ENCODE measurements around the gene CFI. TPM values are rescaled to one million over a fixed set of nuclear protein-coding genes. Genes with fewer than 3 reads are reported as not detected.

Gene CFI
- total and polyA plus RNA-seq, 9 of the 15 experiments (the other 6 are each of a cell fraction or from before 2014, with no cell fraction given), result 0.30 to 8.4 (median 0.95) TPM

DNA sequence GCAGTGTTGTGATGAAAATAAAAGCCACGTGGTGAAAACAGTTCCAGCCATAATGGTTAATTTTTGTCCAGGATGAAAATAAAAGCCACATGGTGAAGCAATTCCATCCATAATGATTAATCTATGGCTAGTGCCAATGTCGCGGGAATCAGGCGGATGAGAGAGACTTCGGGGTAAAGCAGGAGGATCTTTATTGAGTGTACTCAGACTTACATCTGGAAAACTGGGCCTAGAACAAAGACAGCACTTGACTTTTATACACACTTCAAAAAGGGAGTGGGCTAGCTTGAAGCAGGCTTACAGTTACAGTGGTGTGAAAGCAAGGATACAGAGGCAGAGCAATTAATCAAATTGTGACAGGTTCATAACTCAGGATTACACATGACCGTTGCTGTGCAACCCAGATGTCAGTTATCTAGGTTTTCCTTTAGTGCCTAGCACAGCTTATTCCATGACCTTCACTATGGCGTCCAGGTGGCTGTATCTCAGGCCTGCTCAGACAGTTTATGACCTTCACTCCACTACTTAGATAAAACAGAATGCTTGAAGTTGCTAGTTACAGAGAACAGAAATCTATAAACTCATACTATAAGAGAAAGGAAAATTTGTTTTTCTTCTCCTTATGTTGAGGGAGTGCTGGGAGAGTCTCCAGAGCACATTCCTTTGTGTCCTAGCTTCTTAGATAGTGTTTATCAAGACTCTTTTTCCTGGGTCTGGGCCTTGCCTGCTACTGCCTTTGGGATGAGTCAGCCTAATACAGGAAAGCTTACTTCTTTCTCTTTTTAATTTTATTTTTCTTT lies 66.0 kb downstream of the CFI start (continued):
- TF ChIP-seq, protein P1, sequence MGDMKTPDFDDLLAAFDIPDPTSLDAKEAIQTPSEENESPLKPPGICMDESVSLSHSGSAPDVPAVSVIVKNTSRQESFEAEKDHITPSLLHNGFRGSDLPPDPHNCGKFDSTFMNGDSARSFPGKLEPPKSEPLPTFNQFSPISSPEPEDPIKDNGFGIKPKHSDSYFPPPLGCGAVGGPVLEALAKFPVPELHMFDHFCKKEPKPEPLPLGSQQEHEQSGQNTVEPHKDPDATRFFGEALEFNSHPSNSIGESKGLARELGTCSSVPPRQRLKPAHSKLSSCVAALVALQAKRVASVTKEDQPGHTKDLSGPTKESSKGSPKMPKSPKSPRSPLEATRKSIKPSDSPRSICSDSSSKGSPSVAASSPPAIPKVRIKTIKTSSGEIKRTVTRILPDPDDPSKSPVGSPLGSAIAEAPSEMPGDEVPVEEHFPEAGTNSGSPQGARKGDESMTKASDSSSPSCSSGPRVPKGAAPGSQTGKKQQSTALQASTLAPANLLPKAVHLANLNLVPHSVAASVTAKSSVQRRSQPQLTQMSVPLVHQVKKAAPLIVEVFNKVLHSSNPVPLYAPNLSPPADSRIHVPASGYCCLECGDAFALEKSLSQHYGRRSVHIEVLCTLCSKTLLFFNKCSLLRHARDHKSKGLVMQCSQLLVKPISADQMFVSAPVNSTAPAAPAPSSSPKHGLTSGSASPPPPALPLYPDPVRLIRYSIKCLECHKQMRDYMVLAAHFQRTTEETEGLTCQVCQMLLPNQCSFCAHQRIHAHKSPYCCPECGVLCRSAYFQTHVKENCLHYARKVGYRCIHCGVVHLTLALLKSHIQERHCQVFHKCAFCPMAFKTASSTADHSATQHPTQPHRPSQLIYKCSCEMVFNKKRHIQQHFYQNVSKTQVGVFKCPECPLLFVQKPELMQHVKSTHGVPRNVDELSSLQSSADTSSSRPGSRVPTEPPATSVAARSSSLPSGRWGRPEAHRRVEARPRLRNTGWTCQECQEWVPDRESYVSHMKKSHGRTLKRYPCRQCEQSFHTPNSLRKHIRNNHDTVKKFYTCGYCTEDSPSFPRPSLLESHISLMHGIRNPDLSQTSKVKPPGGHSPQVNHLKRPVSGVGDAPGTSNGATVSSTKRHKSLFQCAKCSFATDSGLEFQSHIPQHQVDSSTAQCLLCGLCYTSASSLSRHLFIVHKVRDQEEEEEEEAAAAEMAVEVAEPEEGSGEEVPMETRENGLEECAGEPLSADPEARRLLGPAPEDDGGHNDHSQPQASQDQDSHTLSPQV (IDR thresholded peaks at IDR 0.05), result peak; percentile 82
- TF ChIP-seq SP1 (CRISPR knock-in tag; IDR thresholded peaks at IDR 0.05) (0 out of 2 replicates have a peak, but pooled peaks have one; percentile 32), TCF7L2 (IDR thresholded peaks at IDR 0.05; ENCODE audit: low read depth, low read length) (no peak), SMC3 (conservative IDR thresholded peaks at IDR 0.05; ENCODE audit: insufficient read depth, low read depth, low read length) (no peak), GABPA (tag; conservative IDR thresholded peaks at IDR 0.05; ENCODE audit: low read depth) (no peak), NONO (IDR thresholded peaks at IDR 0.05; ENCODE audit: low read depth in 2 of 2, low read length in 1 of 2) (no peak), ASH1L (IDR thresholded peaks at IDR 0.05; ENCODE audit: borderline replicate concordance, low read depth, partially characterized antibody) (no peak), TFE3 (CRISPR knock-in tag; IDR thresholded peaks at IDR 0.05) (no peak), ZEB2 (IDR thresholded peaks at IDR 0.05) (peak; percentile 28; the same call in 1 of the 2 replicates), ZNF551 (CRISPR knock-in tag; IDR thresholded peaks at IDR 0.05) (no peak), ELF4 (CRISPR knock-in tag; IDR thresholded peaks at IDR 0.05) (no peak), ZNF3 (CRISPR knock-in tag; IDR thresholded peaks at IDR 0.05) (no peak), SUPT5H (IDR thresholded peaks at IDR 0.05) (no peak), GABPB1 (CRISPR knock-in tag; IDR thresholded peaks at IDR 0.05) (no peak), ZNF639 (CRISPR knock-in tag; conservative IDR thresholded peaks at IDR 0.05 in 1 of 2, IDR thresholded peaks at IDR 0.05 in 1 of 2) (peak in 1 of 2 experiments; percentile 39; a peak in 1 of 4 replicates), ZNF717 (CRISPR knock-in tag; IDR thresholded peaks at IDR 0.05) (0 out of 2 replicates have a peak, but pooled peaks have one; percentile 33)
- TF ChIP-seq, protein P2, sequence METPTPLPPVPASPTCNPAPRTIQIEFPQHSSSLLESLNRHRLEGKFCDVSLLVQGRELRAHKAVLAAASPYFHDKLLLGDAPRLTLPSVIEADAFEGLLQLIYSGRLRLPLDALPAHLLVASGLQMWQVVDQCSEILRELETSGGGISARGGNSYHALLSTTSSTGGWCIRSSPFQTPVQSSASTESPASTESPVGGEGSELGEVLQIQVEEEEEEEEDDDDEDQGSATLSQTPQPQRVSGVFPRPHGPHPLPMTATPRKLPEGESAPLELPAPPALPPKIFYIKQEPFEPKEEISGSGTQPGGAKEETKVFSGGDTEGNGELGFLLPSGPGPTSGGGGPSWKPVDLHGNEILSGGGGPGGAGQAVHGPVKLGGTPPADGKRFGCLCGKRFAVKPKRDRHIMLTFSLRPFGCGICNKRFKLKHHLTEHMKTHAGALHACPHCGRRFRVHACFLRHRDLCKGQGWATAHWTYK (CRISPR knock-in tag; IDR thresholded peaks at IDR 0.05), result no peak
- TF ChIP-seq, protein P3, sequence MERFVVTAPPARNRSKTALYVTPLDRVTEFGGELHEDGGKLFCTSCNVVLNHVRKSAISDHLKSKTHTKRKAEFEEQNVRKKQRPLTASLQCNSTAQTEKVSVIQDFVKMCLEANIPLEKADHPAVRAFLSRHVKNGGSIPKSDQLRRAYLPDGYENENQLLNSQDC (CRISPR knock-in tag; IDR thresholded peaks at IDR 0.05), result no peak

Measured in K562 (cell line).